Activated CD4-positive, alpha-beta T cell treated with anti-CD3 and anti-CD28 coated beads for 1 hour (primary cell): ENCODE results near the gene TNIP1.
A peak's percentile ranks its signal among the peaks of the same experiment; 100 is the strongest.

Experiments used
- DNase-seq: peaks from one replicate; pipeline ENCODE4 v3.0.0-alpha.2; 2020

The TNIP1 gene

DNA sequence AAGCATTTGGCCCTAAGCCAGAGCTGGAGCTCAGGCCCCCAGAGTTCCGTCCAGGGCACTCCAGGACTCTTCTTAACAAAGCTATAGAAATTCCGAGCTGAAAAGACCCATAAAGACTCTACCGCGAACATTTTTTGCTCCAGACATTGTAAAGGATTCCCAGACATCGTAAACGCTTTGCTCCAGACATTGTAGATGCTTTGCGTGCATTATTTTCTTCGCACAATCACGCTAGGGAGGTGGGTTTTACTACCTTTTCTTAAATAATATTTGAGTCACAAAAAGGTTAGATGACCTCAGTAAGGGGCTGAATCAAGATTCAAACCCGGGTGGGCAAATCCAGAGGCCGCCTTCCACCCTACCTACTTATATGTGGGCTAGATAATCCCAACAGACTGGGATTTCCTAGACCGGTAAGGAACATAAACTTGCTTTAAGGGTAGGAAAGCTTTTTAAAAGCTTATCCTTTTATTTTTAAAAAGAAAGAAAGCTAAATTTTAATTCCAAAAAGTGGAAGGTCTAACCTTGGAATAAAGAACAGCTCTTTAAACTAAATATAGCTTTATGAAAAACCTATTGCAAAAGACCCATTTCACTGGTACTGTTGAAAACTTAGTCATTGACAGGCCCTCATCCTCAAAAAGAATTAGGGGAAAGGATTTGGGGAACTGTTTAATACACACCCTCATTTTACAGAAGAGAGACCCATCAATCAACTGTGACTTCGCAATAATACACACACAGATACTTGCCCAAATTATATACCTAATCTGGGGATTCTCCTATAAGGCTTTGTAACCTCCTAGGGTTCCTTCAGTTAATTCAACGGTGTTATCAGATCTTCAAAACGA, 822 bp upstream of the TNIP1 start:
- DNase-seq, result no peak

- DNase-seq, result no peak
Measured at GRCh38 chr5:151079838-151080612, 809 bp downstream of the TNIP1 start.

GRCh38 chr5:151078490-151079262, 2.2 kb downstream of the TNIP1 start:
- DNase-seq, result peak; percentile 36

DNA sequence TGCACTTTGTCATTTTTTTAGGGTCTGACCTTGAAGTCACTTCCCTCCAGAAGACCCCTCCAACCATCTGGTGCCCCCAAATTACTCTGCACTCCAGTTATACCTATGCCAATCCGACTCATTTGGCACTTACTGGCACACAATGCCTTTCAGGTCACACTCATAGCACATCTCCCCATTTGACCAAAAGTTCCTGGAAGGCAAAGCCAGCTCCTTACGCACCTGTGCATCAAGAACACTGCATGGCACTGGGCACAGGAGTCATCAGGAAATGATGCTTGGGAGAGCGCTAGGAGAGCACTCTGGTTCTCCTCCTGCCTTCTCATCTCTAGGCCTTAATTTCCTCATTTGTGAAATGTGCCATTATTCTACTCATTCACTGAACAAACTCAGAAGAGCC, 2.9 kb downstream of the TNIP1 start:
- no peak for DNase-seq

DNA sequence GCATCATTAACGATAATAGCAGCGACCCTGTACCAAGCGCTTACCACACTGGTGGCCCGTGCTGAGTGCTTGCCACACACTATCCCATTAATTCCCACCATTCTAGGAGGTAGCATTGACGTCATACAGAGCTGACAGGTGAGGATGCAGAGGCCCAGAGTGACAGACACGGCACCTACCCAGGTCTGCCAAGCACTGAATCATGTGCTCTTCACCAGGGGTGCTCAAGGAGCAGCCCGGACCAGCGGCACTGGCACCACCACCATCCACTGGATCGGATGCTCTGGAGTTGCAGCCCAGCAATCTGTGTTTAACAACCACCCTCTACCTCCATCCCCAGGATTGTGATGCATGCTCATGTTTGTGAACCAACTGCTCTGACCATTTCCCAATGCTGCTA, 3.4 kb downstream of the TNIP1 start:
- no peak for DNase-seq

- DNase-seq, result no peak
Measured at GRCh38 chr5:151076616-151077015, 4.2 kb downstream of the TNIP1 start.

GRCh38 chr5:151075698-151076331, 5.0 kb downstream of the TNIP1 start:
- DNase-seq, result no peak

- DNase-seq, result no peak
Measured at GRCh38 chr5:151074557-151074956, 6.3 kb downstream of the TNIP1 start.

DNA sequence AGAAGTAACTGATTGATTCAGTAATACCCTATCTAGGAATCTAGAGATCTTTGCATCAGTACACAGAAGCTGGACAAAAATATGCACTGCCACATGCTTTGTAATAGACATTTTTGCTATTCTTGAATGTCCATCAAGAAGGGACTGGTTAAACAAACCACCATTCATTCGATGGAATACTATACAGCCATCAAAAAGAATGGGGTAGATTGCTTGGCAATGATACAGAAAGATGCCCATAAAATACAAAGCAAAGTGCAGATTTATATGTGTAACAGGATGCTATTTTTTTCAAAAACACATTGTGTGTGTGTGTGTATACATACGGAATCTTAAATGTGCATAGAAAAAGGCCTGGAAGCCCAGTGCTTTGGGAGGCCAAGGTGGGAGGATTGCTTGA, 7.6 kb downstream of the TNIP1 start:
- no peak for DNase-seq

- DNase-seq, result no peak
Measured at GRCh38 chr5:151072630-151073025, 8.2 kb downstream of the TNIP1 start.

GRCh38 chr5:151071848-151072629, 8.8 kb downstream of the TNIP1 start:
- DNase-seq, result no peak

GRCh38 chr5:151071021-151071420, 9.8 kb downstream of the TNIP1 start:
- no peak for DNase-seq

DNA sequence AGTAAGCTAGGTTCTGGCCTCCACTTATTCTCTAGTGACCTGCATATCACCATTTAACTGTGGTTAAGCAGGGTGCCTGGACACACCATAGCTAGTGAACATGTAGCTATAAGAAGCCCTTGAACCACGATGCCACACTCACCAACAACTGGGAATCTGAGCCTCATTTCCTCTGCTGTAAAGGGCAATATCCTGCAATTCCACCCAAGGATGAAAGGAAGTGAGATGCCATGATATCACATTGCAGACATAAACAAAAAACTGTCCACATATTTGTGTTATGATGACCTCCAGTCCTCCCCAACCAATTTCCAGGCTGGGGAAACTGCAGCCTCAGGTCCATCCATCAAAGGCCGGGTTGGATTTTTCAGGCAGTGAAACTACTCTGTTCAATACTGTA, 10.4 kb downstream of the TNIP1 start:
- DNase-seq, result no peak

- no peak for DNase-seq
Measured at GRCh38 chr5:151068433-151069197, 12.2 kb downstream of the TNIP1 start.

DNA sequence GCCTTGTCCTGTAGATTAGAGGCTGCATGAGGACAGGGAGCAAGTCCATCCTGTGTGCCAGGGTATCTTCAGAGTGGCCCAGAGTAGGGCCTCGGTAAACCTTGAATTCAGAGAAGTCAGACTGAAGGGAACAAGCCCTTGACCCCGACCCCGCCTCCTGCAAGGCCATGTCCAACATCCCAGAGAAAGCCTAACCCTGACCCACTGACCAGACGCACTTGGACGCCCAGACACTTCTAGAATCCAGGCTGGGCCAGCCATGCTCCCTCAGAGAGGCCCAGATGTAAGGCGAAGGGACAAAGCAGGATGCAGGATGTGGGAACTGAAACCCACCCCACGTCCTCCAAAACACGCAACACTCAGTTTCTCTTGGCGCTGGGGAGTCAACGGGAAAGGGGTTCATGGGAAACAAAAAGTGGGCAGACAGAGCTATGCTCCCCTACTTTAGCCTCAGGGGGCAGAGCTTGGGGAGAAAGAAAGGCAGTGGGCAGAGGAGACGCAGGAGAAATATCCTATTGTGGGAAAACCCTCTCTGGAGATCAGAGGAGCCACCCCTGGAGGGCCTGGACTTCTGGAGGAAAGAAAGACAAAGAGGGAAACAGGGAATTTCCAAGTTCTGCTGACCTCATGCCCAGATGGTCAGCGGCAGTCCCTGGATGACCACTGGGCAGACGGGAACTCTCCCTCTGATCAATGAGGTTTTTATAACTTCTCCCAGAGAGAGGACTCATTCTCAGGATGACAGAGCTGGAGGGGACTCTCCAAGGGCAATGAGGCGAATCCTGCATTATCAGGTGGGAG, 13.0 kb downstream of the TNIP1 start:
- no peak for DNase-seq

- DNase-seq, result no peak
Measured at GRCh38 chr5:151066920-151067319, 13.9 kb downstream of the TNIP1 start.

GRCh38 chr5:151065609-151066008, 15.2 kb downstream of the TNIP1 start:
- no peak for DNase-seq

DNA sequence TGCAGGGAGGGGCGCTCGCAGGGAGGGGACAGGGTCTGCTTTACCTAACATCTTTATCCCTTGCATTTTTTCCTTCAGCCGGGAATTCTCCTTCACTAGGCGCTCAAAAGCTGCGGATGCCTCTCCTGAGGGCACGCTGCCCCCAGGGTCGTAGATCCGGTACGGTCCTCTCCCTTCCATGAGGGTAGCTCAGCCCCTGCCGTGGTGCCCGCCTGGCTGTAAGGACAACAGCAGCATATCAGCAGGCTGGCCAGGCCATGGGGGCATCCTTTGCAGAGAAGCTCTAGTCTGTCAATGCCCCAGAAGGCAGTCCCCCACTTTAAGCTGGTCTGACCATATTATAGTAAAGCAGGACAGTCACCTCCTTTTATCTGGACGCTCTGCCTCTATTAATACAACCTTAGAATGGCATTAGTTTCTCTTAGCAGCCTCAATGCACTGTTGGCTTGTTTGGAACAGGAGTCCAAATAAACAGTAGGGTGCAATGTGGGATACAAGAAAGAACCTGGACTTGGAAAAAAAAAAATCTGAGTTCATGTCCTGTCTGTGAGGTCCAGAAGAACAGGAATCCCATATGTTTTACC, 15.8 kb downstream of the TNIP1 start:
- DNase-seq, result no peak

GRCh38 chr5:151063142-151063989, 17.5 kb downstream of the TNIP1 start:
- no peak for DNase-seq
